ENCODE measurements around the gene SPAG16.
"Not testable (repeated sequence)": the region's sequence is repeated elsewhere in the genome, so short reads cannot be mapped to it uniquely, and the experiment has no call there.

- TF ChIP-seq, protein P1, sequence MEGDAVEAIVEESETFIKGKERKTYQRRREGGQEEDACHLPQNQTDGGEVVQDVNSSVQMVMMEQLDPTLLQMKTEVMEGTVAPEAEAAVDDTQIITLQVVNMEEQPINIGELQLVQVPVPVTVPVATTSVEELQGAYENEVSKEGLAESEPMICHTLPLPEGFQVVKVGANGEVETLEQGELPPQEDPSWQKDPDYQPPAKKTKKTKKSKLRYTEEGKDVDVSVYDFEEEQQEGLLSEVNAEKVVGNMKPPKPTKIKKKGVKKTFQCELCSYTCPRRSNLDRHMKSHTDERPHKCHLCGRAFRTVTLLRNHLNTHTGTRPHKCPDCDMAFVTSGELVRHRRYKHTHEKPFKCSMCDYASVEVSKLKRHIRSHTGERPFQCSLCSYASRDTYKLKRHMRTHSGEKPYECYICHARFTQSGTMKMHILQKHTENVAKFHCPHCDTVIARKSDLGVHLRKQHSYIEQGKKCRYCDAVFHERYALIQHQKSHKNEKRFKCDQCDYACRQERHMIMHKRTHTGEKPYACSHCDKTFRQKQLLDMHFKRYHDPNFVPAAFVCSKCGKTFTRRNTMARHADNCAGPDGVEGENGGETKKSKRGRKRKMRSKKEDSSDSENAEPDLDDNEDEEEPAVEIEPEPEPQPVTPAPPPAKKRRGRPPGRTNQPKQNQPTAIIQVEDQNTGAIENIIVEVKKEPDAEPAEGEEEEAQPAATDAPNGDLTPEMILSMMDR (IDR thresholded peaks at IDR 0.05; ENCODE audit: insufficient read depth, low read depth, low read length): not testable (repeated sequence)
- TF ChIP-seq EZH2 (IDR thresholded peaks at IDR 0.05; ENCODE audit: insufficient read depth, low read length): not testable (repeated sequence)
These were observed 7.1 kb upstream of the SPAG16 start for GRCh38 chr2:213277134-213277533.

All from astrocyte (in vitro differentiated cells and primary cell).